Hepatocyte (in vitro differentiated cells): Measurements from ENCODE around the gene PLCD1.

Experiments
- CTCF ChIP-seq: fragments of 200-600 bp; sonication (generic); IDR thresholded peaks from 2 replicates; pipeline ENCODE4 v1.5.1; 2016; ENCODE audit warnings: antibody characterized with exemption, mild to moderate bottlenecking; ENCODE audit not compliant: poor library complexity
- EZH2 ChIP-seq: fragments of 200-600 bp; sonication (generic); IDR thresholded peaks from 2 replicates; pipeline ENCODE4 v1.6.1; 2016; ENCODE audit warnings: antibody characterized with exemption, mild to moderate bottlenecking, borderline replicate concordance
- EZH2phosphoT487 ChIP-seq: fragments of 200-600 bp; sonication (generic); IDR thresholded peaks from one replicate; pipeline ENCODE4 v1.6.1; 2018; ENCODE audit warnings: antibody characterized with exemption, mild to moderate bottlenecking, low read depth, moderate library complexity; ENCODE audit not compliant: unreplicated experiment, severe bottlenecking

GRCh38 chr3:38004415-38005075, 24.9 kb downstream of the PLCD1 start:
- peak; percentile 69 for TF ChIP-seq CTCF
- TF ChIP-seq EZH2phosphoT487: no peak
- no peak for TF ChIP-seq EZH2
